Ascending aorta (tissue), 2 donors: Measurements from ENCODE around the gene C8G. TPM values are rescaled to one million over a fixed set of nuclear protein-coding genes. Genes with fewer than 3 reads are reported as not detected.

Experiments used
- DNase-seq, 2 donors: peaks; one replicate each; pipeline ENCODE4 v3.0.0-alpha.2; 2019; ENCODE audit warnings: low spot score in 2 of 2
- H3K27ac ChIP-seq, 2 donors: fragments of 200-600 bp; sonication (generic); one replicate each; pipeline ENCODE4 v1.5.1; 2016 to 2017; ENCODE audit warnings: mild to moderate bottlenecking in 1 of 2
- H3K27me3 ChIP-seq: fragments of 200-600 bp; sonication (generic); one replicate; pipeline ENCODE4 v1.5.1; 2017
- H3K36me3 ChIP-seq, 2 donors: fragments of 200-600 bp; sonication (generic); one replicate each; pipeline ENCODE4 v1.5.1; 2016
- H3K4me1 ChIP-seq, 2 donors: fragments of 200-600 bp; sonication (generic); one replicate each; pipeline ENCODE4 v1.5.1; 2016 to 2017; ENCODE audit warnings: mild to moderate bottlenecking in 1 of 2
- H3K4me3 ChIP-seq, 2 donors: fragments of 200-600 bp; sonication (generic); one replicate each; pipeline ENCODE4 v1.5.1; 2016 to 2017; ENCODE audit warnings: mild to moderate bottlenecking in 1 of 2
- H3K9me3 ChIP-seq, 2 donors: fragments of 200-600 bp; sonication (generic); one replicate each; pipeline ENCODE4 v1.5.1; 2016
- CTCF ChIP-seq, 3 experiments: fragments of 200-600 bp in 2 of 3; fragments of 450-650 bp in 1 of 3; sonication (generic) in 2 of 3; IDR thresholded peaks; one replicate each; pipeline ENCODE4 v1.5.1; 2016 to 2019; ENCODE audit warnings: antibody characterized with exemption in 3 of 3, mild to moderate bottlenecking in 1 of 3, moderate library complexity in 1 of 3
- intact Hi-C: fragments of 100-400 bp; cut with DNase I; formaldehyde crosslinking; loops from one replicate; pipeline ENCODE4 v1.15.1; 2023
- total RNA-seq: library from RNA; depleted of rRNA; stranded (reverse); fragments of >200 nt; gene quantifications from one replicate; pipeline ENCODE4 v1.1.0, GENCODE V29; 2016

C8G gene
- total RNA-seq, 1 donor from 2014 or later: 8.6 TPM

- Histone ChIP-seq H3K4me3 (no peak overlapping the region), H3K4me1 (peaks cover 5 to 14% of the 10 kb centered on the region in 2 donors), H3K9me3 (no peaks in the 10 kb centered on the region), H3K27ac (peak overlapping the region; percentile 54 to 55), H3K36me3 (no peaks in the 10 kb centered on the region), H3K27me3 (no peaks in the 10 kb centered on the region)
- no peak for DNase-seq
- intact Hi-C loops: no loop called here
- TF ChIP-seq CTCF (IDR thresholded peaks at IDR 0.05): no peak
Observed at GRCh38 chr9:136961279-136962065, 16.4 kb downstream of the C8G start.

GRCh38 chr9:136962163-136962562, 17.1 kb downstream of the C8G start:
- H3K4me1 ChIP-seq: peaks cover 5 to 14% of the 10 kb centered on the region in 2 donors
- H3K27ac ChIP-seq: peak overlapping the region in 1 of 2 donors; percentile 55
- no peak for TF ChIP-seq CTCF (IDR thresholded peaks at IDR 0.05)
- DNase-seq: no peak
- H3K9me3 ChIP-seq: no peaks in the 10 kb centered on the region
- no peak overlapping the region for H3K4me3 ChIP-seq
- H3K27me3 ChIP-seq: no peaks in the 10 kb centered on the region
- no peaks in the 10 kb centered on the region for H3K36me3 ChIP-seq
- intact Hi-C loops: no loop called here

- Histone ChIP-seq H3K27ac (no peak overlapping the region), H3K4me1 (peaks cover 5 to 14% of the 10 kb centered on the region in 2 donors), H3K9me3 (no peaks in the 10 kb centered on the region), H3K36me3 (no peaks in the 10 kb centered on the region), H3K27me3 (no peaks in the 10 kb centered on the region), H3K4me3 (no peak overlapping the region)
- DNase-seq: no peak
- intact Hi-C loops: no loop called here
- no peak for TF ChIP-seq CTCF (IDR thresholded peaks at IDR 0.05)
Observed at GRCh38 chr9:136962701-136963248, 17.7 kb downstream of the C8G start.

GRCh38 chr9:136963341-136963740, 18.3 kb downstream of the C8G start:
- H3K4me1 ChIP-seq: peaks cover 5 to 14% of the 10 kb centered on the region in 2 donors
- no peaks in the 10 kb centered on the region for H3K36me3 ChIP-seq
- no peaks in the 10 kb centered on the region for H3K9me3 ChIP-seq
- no peak for TF ChIP-seq CTCF (IDR thresholded peaks at IDR 0.05)
- no peak overlapping the region for H3K4me3 ChIP-seq
- H3K27ac ChIP-seq: no peak overlapping the region
- no peaks in the 10 kb centered on the region for H3K27me3 ChIP-seq
- DNase-seq: no peak
- intact Hi-C loops: no loop called here

- DNase-seq: no peak
- no peaks in the 10 kb centered on the region for H3K36me3 ChIP-seq
- H3K4me1 ChIP-seq: peaks cover 5 to 14% of the 10 kb centered on the region in 2 donors
- intact Hi-C loops: no loop called here
- H3K27ac ChIP-seq: no peak overlapping the region
- no peak overlapping the region for H3K4me3 ChIP-seq
- H3K9me3 ChIP-seq: no peaks in the 10 kb centered on the region
- no peak for TF ChIP-seq CTCF (IDR thresholded peaks at IDR 0.05)
- no peaks in the 10 kb centered on the region for H3K27me3 ChIP-seq
Observed at GRCh38 chr9:136963751-136964150, 18.7 kb downstream of the C8G start.
